SW 1271 (cell line): Measurements from ENCODE around the gene TPRN.

Experiments used
- DNase-seq, 2 experiments: peaks; one replicate each; lab custom pipeline; 2025; lab: John Stamatoyannopoulos, UW

The TPRN gene

DNA sequence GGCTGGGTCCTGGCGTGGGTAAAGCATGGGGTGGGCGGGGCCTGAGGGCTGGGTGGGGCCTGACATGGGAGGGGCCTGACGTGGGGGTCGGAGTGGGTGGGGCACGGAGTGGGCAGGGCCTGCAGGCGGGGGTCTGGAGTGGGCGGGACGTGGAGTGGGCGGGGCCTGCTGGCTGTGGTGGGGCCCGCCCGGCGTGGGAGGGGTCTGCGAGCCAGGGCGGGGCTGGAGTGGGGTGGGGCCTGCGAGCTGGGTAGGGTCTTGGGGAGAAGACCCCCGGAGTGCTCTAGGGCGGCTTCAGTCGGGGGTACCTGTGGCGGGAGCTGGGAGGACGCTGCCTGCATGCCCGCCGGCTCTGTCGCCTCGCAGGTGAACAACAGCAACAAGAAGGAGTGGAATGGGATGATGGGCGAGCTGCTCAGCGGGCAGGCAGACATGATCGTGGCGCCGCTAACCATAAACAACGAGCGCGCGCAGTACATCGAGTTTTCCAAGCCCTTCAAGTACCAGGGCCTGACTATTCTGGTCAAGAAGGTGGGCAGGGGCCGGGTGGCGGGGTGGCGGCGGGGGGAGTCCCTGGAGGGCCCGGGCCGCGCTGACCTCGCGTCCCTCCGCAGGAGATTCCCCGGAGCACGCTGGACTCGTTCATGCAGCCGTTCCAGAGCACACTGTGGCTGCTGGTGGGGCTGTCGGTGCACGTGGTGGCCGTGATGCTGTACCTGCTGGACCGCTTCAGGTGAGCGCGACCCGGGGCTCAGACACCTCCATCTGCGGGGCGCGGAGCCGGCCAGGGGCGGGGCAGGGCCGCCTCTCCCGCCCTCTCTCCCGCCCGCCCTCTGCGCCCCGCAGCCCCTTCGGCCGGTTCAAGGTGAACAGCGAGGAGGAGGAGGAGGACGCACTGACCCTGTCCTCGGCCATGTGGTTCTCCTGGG lies 38.7 kb downstream of the TPRN start:
- DNase-seq: no peak

DNA sequence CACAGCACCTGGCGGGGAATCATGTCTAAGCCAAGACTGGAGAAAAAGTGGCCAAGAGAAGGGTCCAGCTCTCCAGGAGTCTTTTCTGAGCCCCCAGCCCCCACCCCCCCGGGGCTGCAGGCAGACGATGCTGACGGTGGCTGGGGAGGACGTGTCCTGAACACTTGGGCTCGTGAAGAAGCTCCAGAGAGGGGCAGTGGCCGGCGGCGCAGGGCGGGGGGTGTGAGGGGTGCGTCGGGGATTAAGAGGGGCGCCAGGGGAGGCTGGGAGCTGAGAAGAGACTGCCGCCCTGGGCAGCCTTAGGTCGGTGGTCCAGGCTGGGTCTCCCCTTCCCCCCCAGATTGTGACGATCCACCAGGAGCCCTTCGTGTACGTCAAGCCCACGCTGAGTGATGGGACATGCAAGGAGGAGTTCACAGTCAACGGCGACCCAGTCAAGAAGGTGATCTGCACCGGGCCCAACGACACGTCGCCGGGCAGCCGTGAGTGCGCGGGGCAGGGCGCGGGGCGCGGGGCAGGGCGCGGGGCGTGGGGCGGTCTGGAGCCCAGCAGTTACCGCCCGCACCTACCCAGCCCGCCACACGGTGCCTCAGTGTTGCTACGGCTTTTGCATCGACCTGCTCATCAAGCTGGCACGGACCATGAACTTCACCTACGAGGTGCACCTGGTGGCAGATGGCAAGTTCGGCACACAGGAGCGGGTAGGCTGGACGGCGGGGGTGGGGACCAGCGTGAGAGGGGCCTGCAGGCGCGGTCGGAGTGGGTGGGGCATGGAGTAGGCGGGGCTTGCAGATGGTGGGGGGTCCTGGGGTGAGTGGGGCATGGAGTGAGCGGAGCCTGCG lies 39.6 kb downstream of the TPRN start:
- no peak for DNase-seq

DNA sequence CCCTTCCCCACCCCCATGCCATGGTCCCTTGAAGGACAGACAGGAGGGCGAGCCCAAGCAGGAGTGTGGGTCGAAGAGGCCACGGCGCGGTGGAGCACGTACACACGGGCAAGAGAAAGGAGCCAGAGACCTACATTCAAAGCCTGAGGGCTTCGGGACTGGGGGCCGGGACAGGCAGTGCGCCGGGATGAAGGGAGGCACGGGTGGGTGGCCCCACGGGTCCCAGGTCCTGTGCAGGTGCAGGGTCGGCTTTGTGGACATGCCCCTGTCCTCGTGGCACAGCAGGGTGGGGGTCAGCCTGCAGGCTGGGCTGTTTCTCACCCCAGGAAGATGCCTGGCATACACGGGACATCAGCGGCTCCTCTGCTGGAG lies 40.5 kb downstream of the TPRN start:
- DNase-seq: no peak

DNA sequence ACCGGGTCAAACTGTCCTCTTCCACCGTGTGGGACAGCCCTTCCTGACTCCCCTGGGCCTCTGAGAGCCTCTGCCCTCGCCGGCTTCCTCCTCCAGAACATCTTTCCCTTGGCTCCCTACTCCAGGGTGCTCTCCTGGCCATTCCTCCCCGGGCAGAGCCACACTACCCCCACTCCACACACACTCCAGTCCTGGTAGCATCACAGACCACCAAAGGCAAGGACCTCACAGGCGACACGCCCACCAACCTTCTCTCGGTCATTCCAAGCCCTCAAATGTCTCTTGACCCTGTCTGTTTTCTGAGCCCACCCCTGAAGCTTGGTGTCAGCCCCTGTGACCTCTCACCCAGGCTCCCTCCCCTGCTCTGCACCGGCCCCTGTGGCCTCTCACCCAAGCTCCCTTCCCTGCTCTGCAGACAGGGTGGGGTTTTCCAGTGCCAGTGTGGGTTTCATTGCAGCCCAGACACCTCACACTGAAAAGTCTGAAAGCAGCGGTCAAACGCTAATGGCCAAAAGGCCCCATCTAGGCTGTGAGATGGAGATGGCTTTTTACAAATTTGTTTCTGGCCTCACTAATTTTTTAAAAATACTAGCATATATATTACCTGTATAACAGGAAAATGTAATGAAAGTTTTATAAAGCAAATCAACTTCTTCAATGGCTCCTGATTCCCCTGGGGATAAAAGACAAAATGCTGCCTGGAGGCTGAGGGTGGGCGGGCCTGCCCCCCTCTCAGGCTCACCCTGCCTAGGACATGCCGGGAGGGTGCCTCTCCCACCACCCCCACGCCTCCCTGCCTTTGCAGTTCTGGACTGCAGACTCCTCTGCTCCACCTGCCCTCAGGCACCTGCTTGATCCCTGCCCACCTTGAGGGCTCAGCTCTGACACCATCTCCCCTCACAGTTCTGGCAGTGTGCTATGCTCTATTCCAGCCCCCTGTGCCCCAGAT lies 41.2 kb downstream of the TPRN start:
- no peak for DNase-seq

GRCh38 chr9:137158625-137159024 lies 41.9 kb downstream of the TPRN start:
- no peak for DNase-seq

GRCh38 chr9:137157618-137158415 lies 42.7 kb downstream of the TPRN start:
- no peak for DNase-seq

DNA sequence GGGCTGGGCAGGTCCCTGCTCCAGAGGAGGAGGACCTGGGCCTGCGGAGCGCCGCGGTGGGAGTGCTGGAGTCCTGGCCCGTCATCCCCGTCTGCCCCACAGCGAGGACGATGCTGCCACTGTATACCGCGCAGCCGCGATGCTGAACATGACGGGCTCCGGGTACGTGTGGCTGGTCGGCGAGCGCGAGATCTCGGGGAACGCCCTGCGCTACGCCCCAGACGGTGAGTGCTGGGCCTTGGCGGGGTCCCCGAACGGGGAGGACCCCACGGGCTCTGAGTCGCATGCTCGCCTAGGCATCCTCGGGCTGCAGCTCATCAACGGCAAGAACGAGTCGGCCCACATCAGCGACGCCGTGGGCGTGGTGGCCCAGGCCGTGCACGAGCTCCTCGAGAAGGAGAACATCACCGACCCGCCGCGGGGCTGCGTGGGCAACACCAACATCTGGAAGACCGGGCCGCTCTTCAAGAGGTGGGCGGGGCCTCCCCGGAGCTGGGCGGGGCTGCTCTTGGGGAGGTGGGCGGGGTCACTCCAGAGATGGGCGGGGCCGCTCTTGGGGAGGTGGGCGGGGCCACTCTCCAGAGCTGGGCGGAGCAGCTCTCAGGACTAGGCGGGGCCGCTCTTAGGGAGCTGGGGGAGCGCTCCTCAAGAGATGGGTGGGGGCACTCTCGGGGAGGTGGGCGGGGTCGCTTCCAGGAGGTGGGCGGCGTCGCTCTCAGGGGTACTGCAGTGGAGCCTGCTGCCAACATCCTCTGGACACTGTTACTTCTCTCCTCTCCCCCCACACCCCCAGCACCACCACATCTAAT lies 43.8 kb downstream of the TPRN start:
- DNase-seq: peak in 1 of 2 experiments; percentile 23

GRCh38 chr9:137152844-137153405 lies 47.6 kb downstream of the TPRN start:
- DNase-seq: no peak

- DNase-seq: no peak
These were observed 49.7 kb downstream of the TPRN start for GRCh38 chr9:137150617-137151457.

DNA sequence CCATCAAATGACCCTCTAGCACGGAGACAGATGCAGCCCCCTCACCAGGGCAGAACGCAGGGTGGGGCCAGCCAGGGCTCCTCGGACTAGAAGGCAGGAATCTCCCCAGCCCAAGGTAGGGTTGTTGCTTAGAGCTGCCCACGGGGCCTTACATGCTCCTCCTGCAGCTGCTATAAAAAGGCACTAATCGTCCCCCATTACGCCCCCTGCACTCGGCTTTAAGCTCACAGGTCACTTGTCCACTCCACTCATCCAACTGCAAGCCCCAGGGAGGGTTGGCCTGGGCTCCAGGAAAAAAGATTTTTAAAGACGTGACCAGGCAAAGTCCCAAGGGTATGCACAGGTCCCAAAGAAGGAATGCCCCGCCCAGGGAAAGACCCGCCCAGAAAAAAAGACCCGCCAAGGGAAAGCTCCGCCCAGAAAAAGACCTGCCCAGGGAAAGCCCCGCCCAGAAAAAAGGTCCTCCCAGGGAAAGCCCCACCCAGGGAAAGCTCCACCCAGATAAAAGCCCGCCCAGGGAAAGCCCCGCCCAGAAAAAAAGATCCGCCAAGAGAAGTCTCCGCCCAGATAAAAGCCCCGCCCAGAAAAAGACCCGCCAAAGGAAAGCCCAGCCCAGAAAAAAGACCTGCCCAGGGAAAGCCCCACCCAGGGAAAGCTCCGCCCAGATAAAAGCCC lies 50.5 kb downstream of the TPRN start:
- no peak for DNase-seq

DNA sequence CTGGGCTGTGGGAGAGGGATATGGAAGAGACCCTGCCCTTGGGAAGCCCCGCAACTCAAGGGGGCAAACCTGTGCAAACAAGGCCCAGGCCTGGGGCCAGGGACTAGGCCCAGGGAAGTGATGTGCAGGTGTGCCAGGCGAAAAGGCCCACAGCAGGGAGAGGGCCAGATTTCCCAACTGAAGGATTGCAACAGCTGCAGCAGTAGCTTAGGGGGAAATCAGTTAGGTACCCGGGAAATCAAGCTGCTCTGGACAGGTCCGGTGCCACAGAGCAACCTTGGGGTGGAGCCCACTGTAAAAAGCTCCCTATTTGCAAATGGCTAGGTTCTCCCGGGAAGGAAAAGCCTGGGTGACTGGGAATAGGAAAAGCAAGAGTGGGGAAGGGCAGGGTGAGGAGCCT lies 51.2 kb downstream of the TPRN start:
- no peak for DNase-seq

GRCh38 chr9:137148661-137149060 lies 51.9 kb downstream of the TPRN start:
- no peak for DNase-seq

- DNase-seq: no peak
These were observed 52.3 kb downstream of the TPRN start for GRCh38 chr9:137148242-137148641.

DNA sequence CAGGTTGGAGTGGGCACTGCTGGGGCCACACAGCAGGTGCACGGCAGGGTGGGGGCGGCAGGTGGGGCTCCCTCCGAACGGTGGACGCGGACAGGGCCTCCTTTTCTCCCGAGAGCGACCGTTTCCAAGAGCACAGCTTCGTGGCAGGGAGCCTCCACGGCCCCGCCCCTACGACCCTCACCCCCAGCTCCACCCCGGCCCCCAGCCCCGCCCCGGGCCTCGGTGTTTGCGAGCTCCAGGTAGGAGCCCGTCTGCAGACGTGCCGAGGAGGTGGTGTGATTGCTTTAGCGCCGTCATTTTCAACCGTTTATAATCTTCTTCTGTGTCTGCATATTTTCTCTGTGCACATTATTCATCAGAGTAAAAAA lies 52.8 kb downstream of the TPRN start:
- DNase-seq: no peak

DNA sequence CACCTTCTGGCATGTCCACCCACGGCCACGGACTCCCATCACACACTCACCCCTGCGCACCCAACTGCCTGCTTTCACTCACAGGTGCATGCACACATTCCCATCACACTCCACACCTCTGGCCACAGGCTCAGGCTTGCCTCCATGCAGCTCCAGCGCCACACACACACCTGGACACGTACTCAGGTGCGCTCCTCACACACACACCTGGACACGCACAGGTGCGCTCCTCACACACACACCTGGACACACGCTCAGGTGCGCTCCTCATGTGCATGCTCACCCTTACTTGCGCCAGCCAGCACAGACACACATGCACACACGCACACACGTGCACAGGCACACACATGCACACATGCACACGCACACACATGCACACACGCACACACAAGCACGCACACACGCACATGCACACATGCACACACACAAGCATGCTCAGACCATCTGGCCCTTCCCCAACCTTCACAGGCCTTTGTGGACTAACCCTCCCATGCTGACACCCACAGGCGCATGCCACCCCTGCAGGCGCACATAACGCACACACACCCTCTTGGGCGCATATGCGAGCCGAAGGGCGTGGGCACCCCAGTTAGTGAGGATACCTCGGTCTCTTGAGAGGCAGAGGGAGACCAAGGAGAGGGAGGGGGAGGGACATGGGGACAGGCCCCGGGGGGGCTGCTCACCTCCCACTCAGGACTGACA lies 53.3 kb downstream of the TPRN start:
- DNase-seq: no peak

DNA sequence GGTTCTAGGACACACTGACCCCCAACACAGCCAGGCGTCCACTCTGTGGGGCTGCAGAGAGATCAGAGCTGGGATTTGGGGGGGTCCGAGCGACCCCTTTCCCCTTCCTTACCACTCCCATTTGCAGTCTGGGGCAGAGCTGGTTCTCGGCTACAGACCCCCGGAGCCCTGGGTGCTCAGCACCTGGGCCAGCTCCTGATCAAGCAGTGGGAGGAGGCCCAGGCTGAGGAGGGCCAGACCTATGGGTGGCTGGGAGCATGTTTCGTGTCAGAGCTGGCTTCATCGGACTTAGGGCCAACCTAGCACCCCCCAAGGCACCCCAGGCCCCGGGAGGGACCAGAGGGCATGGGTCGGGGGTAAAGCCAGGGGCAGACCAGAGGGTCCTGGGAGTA lies 54.0 kb downstream of the TPRN start:
- DNase-seq: no peak

DNA sequence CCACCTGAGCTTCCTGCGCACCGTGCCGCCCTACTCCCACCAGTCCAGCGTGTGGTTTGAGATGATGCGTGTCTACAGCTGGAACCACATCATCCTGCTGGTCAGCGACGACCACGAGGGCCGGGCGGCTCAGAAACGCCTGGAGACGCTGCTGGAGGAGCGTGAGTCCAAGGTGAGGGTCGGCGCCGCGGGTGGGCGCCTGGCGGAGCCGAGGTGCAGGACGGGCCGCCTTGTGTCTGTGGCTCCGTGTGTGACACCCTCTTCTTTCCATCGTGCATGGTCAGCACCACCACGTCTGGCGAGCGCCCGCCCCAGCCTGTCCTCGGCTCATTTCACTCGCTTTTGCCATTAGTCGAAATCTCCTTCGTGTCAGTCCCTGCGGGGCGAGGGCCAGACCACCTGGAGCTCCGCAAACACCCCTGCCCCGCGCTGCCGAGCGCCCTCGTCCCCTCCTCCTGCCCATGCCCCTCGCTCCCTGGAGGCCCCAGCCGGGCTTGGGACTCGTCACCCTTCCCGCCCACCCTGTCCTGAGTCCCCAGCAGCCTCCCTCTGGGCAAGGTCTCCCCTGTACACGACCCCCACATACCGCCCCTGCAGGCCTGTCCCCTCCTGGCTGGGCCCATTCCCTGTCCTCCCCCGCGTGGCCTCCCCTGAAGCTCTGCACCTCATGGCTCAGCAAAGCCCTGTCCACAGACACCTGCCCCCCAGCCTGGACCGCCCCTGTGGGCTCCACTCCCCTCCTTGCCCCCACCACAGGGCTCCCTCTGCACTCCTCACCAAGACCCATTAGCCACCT lies 54.6 kb downstream of the TPRN start:
- DNase-seq: no peak
